ENCODE data around the gene XYLT2. TPM values are rescaled to one million over a fixed set of nuclear protein-coding genes. Genes with fewer than 3 reads are reported as not detected.
A peak's percentile ranks its signal among the peaks of the same experiment; 100 is the strongest.

Gene XYLT2
- total RNA-seq, 1 donor from 2014 or later, result 63.0 TPM

GRCh38 chr17:50365649-50366393 lies 19.9 kb downstream of the XYLT2 start:
- no peak for DNase-seq (ENCODE audit: low spot score)
- no peak overlapping the region for H3K27ac Mint-ChIP-seq
- H3K36me3 Mint-ChIP-seq (ENCODE audit: low read depth), result peaks cover 23% of the 10 kb centered on the region
- H3K9me3 Mint-ChIP-seq, result no peaks in the 10 kb centered on the region
- intact Hi-C loops (cut with micrococcal nuclease), result no loop called here
- H3K27me3 Mint-ChIP-seq (ENCODE audit: insufficient read depth), result no peaks in the 10 kb centered on the region
- H3K4me1 Mint-ChIP-seq (ENCODE audit: low read depth), result peaks cover 9% of the 10 kb centered on the region
- no peak overlapping the region for H3K4me3 Mint-ChIP-seq

GRCh38 chr17:50367401-50367800 lies 21.5 kb downstream of the XYLT2 start:
- no peaks in the 10 kb centered on the region for H3K9me3 Mint-ChIP-seq
- peak overlapping the region; percentile 36 for H3K27ac Mint-ChIP-seq
- intact Hi-C loops (cut with micrococcal nuclease), result no loop called here
- peaks cover 31% of the 10 kb centered on the region for H3K36me3 Mint-ChIP-seq (ENCODE audit: low read depth)
- no peak overlapping the region for H3K4me3 Mint-ChIP-seq
- H3K27me3 Mint-ChIP-seq (ENCODE audit: insufficient read depth), result no peaks in the 10 kb centered on the region
- no peak for DNase-seq (ENCODE audit: low spot score)
- H3K4me1 Mint-ChIP-seq (ENCODE audit: low read depth), result peaks cover 15% of the 10 kb centered on the region

- intact Hi-C loops (cut with micrococcal nuclease), result no loop called here
- no peak for DNase-seq (ENCODE audit: low spot score)
- Mint-ChIP-seq H3K4me3 (peak overlapping the region; percentile 9), H3K27ac (no peak overlapping the region), H3K36me3 (ENCODE audit: low read depth) (peaks cover 36% of the 10 kb centered on the region), H3K4me1 (ENCODE audit: low read depth) (peaks cover 27% of the 10 kb centered on the region), H3K27me3 (ENCODE audit: insufficient read depth) (no peaks in the 10 kb centered on the region), H3K9me3 (no peaks in the 10 kb centered on the region)
Measured at GRCh38 chr17:50370052-50370451, 24.1 kb downstream of the XYLT2 start.

GRCh38 chr17:50371526-50371925 lies 25.6 kb downstream of the XYLT2 start:
- Mint-ChIP-seq H3K27me3 (ENCODE audit: insufficient read depth) (no peaks in the 10 kb centered on the region), H3K4me3 (peak overlapping the region; percentile 98), H3K36me3 (ENCODE audit: low read depth) (peaks cover 36% of the 10 kb centered on the region), H3K4me1 (ENCODE audit: low read depth) (peaks cover 27% of the 10 kb centered on the region), H3K9me3 (no peaks in the 10 kb centered on the region), H3K27ac (peak overlapping the region; percentile 78)
- DNase-seq (ENCODE audit: low spot score), result no peak
- intact Hi-C loops (cut with micrococcal nuclease), result no loop called here

GRCh38 chr17:50372222-50372757 lies 26.4 kb downstream of the XYLT2 start:
- H3K27ac Mint-ChIP-seq, result peak overlapping the region; percentile 100
- peaks cover 32% of the 10 kb centered on the region for H3K36me3 Mint-ChIP-seq (ENCODE audit: low read depth)
- intact Hi-C loops (cut with micrococcal nuclease), result loop anchor here (1.0 to 2.0 kb wide), 3 partner anchors 10 to 55 kb away; partner anchors contain the start of gene ACSF2
- peak overlapping the region; percentile 98 for H3K4me3 Mint-ChIP-seq
- no peak for DNase-seq (ENCODE audit: low spot score)
- no peaks in the 10 kb centered on the region for H3K9me3 Mint-ChIP-seq
- H3K27me3 Mint-ChIP-seq (ENCODE audit: insufficient read depth), result no peaks in the 10 kb centered on the region
- H3K4me1 Mint-ChIP-seq (ENCODE audit: low read depth), result peaks cover 32% of the 10 kb centered on the region

GRCh38 chr17:50372758-50373556 lies 27.0 kb downstream of the XYLT2 start, which contains the start of the genes EME1 and MRPL27:
Gene EME1 (plus strand): TSS chr17:50373229. CDS start chr17:50375209, 1,980 bp downstream.
Gene MRPL27 (minus strand): TSS chr17:50373184. CDS start chr17:50373170, 14 bp downstream.
- H3K36me3 Mint-ChIP-seq (ENCODE audit: low read depth), result peaks cover 31% of the 10 kb centered on the region
- intact Hi-C loops (cut with micrococcal nuclease), result loop anchor here (1.0 to 2.0 kb wide), 5 partner anchors 11 to 105 kb away; partner anchors contain the start of genes ACSF2 and RSAD1

GRCh38 chr17:50373705-50374104 lies 27.8 kb downstream of the XYLT2 start:
- peaks cover 27% of the 10 kb centered on the region for H3K36me3 Mint-ChIP-seq (ENCODE audit: low read depth)
- peak overlapping the region; percentile 100 for H3K27ac Mint-ChIP-seq
- H3K4me3 Mint-ChIP-seq, result peak overlapping the region; percentile 98
- peaks cover 33% of the 10 kb centered on the region for H3K4me1 Mint-ChIP-seq (ENCODE audit: low read depth)
- DNase-seq (ENCODE audit: low spot score), result no peak
- intact Hi-C loops (cut with micrococcal nuclease), result loop anchor here (1.0 to 2.0 kb wide), 3 partner anchors 23 to 105 kb away; partner anchors contain the start of genes ACSF2 and RSAD1
- H3K27me3 Mint-ChIP-seq (ENCODE audit: insufficient read depth), result no peaks in the 10 kb centered on the region
- no peaks in the 10 kb centered on the region for H3K9me3 Mint-ChIP-seq

More at GRCh38 chr17:50372758-50373556, 27.0 kb downstream of the XYLT2 start, which contains the start of the genes EME1 and MRPL27:
- Mint-ChIP-seq H3K4me1 (ENCODE audit: low read depth) (peaks cover 33% of the 10 kb centered on the region), H3K4me3 (peak within 1 kb of the TSS; percentile 98), H3K27me3 (ENCODE audit: insufficient read depth) (no peaks in the 10 kb centered on the region), H3K9me3 (no peaks in the 10 kb centered on the region), H3K27ac (peak within 1 kb of the TSS; percentile 100)
- peak; percentile 83 for DNase-seq (ENCODE audit: low spot score)

- no peak for DNase-seq (ENCODE audit: low spot score)
- Mint-ChIP-seq H3K27me3 (ENCODE audit: insufficient read depth) (no peaks in the 10 kb centered on the region), H3K36me3 (ENCODE audit: low read depth) (peaks cover 28% of the 10 kb centered on the region), H3K27ac (no peak overlapping the region), H3K4me1 (ENCODE audit: low read depth) (peaks cover 33% of the 10 kb centered on the region), H3K4me3 (no peak overlapping the region), H3K9me3 (no peaks in the 10 kb centered on the region)
- intact Hi-C loops (cut with micrococcal nuclease), result no loop called here
Measured at GRCh38 chr17:50375858-50376538, 30.1 kb downstream of the XYLT2 start.

GRCh38 chr17:50379351-50380132 lies 33.6 kb downstream of the XYLT2 start:
- Mint-ChIP-seq H3K9me3 (no peaks in the 10 kb centered on the region), H3K27me3 (ENCODE audit: insufficient read depth) (peaks cover 2% of the 10 kb centered on the region), H3K36me3 (ENCODE audit: low read depth) (peaks cover 37% of the 10 kb centered on the region), H3K4me3 (no peak overlapping the region), H3K4me1 (ENCODE audit: low read depth) (peaks cover 6% of the 10 kb centered on the region), H3K27ac (no peak overlapping the region)
- no peak for DNase-seq (ENCODE audit: low spot score)
- intact Hi-C loops (cut with micrococcal nuclease), result no loop called here

GRCh38 chr17:50380369-50381259 lies 34.7 kb downstream of the XYLT2 start:
- Mint-ChIP-seq H3K27ac (no peak overlapping the region), H3K36me3 (ENCODE audit: low read depth) (peaks cover 46% of the 10 kb centered on the region), H3K4me3 (no peak overlapping the region), H3K4me1 (ENCODE audit: low read depth) (peaks cover 6% of the 10 kb centered on the region), H3K9me3 (no peaks in the 10 kb centered on the region), H3K27me3 (ENCODE audit: insufficient read depth) (peaks cover 2% of the 10 kb centered on the region)
- no peak for DNase-seq (ENCODE audit: low spot score)
- intact Hi-C loops (cut with micrococcal nuclease), result no loop called here

- H3K4me3 Mint-ChIP-seq, result no peak overlapping the region
- intact Hi-C loops (cut with micrococcal nuclease), result no loop called here
Measured at GRCh38 chr17:50381260-50381815, 35.4 kb downstream of the XYLT2 start.

More at GRCh38 chr17:50381260-50381815, 35.4 kb downstream of the XYLT2 start:
- Mint-ChIP-seq H3K9me3 (no peaks in the 10 kb centered on the region), H3K27ac (peak overlapping the region; percentile 34), H3K27me3 (ENCODE audit: insufficient read depth) (peaks cover 2% of the 10 kb centered on the region), H3K36me3 (ENCODE audit: low read depth) (peaks cover 48% of the 10 kb centered on the region), H3K4me1 (ENCODE audit: low read depth) (peaks cover 6% of the 10 kb centered on the region)
- DNase-seq (ENCODE audit: low spot score), result no peak
